Measurements from ENCODE around the gene UBALD1. TPM values are rescaled to one million over a fixed set of nuclear protein-coding genes. Genes with fewer than 3 reads are reported as not detected.

Gene UBALD1
- polyA plus RNA-seq, 1 donor from 2014 or later, result 6.7 TPM

DNA sequence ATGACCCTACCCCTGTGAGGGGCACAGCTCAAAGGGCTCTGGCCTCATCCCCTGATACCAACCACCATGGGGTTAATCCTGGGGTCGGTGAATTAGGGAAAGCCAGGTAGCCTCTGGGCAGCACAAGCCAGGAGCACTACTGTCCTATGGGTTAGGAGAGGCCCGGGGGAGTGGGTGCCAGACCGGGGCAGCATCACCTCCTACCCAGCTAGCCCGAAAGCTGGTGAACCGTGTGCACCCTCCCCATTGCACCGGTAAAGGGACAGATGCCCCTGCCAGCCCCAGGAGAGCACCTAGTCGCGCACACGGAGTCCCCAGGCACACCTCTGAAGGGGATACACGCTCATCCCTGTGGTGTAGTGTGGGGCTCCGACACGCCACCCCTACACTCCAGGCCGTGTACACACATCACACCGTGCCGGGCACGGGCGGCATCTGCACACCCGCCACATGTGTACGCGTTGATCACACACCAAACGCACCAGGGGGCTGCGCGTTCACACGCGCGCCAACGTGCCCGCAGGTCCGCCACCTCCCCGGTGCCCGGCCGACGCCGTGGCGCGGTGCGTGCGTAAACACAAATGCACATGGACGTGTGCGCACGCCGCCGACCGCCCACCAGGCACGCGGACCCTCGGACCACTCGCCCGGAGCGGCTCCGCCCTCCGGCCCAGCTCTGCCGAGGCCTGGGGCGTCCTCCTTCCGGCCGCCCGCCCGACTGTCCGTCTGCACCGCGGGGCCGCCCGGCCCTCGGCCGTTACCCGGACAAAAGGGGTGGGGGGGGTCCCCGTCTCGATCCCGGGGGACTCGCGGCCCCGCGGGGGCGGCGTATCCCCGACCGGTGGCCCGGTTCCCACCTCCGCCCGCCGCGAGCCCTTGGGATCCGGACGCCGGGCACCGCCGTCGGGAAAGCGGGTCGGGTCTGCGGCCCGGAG, 785 bp downstream of the UBALD1 start:
- Mint-ChIP-seq H3K4me1 (peaks cover 9 to 10% (median 9%) of the 10 kb centered on the region in 3 donors), H3K9me3 (no peaks in the 10 kb centered on the region), H3K36me3 (no peaks in the 10 kb centered on the region), H3K27me3 (no peaks in the 10 kb centered on the region), H3K4me3 (peak overlapping the region; percentile 84 to 93 (median 90)), H3K27ac (peak overlapping the region in 2 of 3 donors; percentile 59 to 93)

DNA sequence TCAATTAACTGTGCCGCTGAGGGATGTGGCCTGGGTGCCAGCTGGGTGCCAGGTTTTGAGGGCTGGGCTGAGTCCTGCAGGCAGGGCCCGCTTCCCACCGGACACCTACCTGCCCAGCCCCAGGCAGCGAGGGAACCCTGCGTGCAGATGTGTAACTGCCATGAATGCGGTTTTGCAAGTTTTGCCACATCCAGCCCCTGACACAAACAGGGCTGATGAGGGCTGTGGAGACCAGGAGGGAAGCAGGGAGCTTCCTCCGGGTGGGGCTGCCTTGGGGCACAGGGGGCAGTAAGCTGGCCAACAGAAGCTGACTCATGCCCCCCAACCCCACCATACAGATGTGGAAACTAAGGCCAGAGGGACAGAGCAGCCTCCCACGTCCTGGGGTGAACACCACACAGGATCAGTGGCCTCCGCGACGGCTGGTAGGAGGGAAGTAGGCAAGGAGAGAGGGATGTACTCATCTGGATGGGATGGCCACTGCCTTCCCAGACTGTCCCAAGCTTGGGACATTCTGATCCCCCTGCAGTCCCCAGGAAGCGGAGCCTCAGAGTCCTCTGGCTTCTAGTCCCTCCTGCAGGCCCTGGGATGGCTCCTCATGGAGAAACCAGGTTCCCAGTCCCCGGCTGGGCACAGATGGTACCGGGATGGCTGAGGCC, 1.6 kb downstream of the UBALD1 start:
- H3K4me3 Mint-ChIP-seq, result peak overlapping the region; percentile 84 to 91 (median 88)
- peaks cover 9 to 10% (median 9%) of the 10 kb centered on the region in 3 donors for H3K4me1 Mint-ChIP-seq
- no peaks in the 10 kb centered on the region for H3K36me3 Mint-ChIP-seq
- no peaks in the 10 kb centered on the region for H3K9me3 Mint-ChIP-seq
- no peaks in the 10 kb centered on the region for H3K27me3 Mint-ChIP-seq
- peak overlapping the region in 2 of 3 donors; percentile 63 to 88 for H3K27ac Mint-ChIP-seq

DNA sequence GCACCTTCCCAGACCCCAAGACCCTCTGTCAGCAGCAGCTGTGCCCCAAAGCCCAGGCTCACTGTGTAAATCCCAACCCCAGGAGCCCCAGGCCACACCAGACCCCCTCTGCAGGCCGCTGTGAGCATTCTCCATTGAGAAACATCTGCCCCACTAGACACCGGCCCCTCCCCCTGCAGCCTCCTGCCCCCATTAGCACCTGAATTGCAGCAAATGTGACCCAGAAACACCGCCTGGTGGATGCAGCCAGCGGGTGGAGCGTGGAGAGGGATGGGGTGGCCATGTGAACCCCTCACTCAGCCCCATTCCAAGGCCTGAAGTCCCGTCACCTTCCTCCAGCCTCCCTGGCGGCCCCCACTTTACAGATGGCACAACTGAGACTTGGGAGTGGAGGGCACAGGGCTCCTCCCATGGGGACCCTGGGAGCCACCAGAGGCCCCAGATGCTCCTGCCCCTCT, 2.2 kb downstream of the UBALD1 start:
- H3K4me1 Mint-ChIP-seq, result peaks cover 9 to 10% (median 9%) of the 10 kb centered on the region in 3 donors
- H3K27ac Mint-ChIP-seq, result peak overlapping the region in 1 of 3 donors; percentile 88
- no peaks in the 10 kb centered on the region for H3K27me3 Mint-ChIP-seq
- peak overlapping the region in 3 of 4 donors; percentile 12 to 90 (median 85) for H3K4me3 Mint-ChIP-seq
- H3K36me3 Mint-ChIP-seq, result no peaks in the 10 kb centered on the region
- no peaks in the 10 kb centered on the region for H3K9me3 Mint-ChIP-seq

DNA sequence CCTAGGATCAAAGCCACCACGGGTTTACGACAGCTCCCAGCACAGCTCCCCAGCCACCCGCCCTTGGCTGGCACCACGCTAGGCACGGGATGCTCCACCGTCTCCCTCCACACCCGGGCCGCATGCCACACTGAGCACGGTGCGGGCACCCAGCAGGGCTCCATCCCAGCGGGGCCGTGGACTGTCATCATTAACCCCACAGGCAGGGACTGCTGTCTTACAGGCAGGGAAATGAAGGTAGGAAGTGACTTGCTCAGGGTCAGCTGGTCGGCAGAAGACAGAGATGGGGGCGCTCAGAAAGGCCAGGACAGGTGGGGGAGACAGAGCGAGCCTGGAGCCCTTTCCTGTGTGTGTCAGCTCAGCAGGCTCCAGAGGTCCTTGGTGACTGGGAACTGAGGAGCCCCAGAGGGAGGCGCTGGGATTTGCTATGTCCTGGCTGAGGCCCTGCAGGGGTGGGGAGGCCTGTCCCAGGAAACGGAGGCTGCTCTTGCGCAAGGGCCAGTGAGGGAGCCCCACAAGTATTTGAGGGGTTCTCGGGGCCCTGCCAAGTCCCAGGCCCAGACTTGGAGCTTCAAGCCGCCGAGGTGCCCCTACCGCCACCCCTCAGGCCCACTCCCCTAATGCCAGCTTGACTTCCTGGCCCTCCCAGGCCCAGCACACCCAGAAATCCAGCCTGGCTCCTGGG, 3.2 kb downstream of the UBALD1 start:
- H3K4me3 Mint-ChIP-seq, result peak overlapping the region in 1 of 4 donors; percentile 61
- H3K27me3 Mint-ChIP-seq, result no peaks in the 10 kb centered on the region
- no peaks in the 10 kb centered on the region for H3K9me3 Mint-ChIP-seq
- peak overlapping the region in 2 of 3 donors; percentile 32 to 67 for H3K27ac Mint-ChIP-seq
- H3K4me1 Mint-ChIP-seq, result peaks cover 7% of the 10 kb centered on the region in 3 donors
- H3K36me3 Mint-ChIP-seq, result no peaks in the 10 kb centered on the region

GRCh38 chr16:4610011-4611005, 4.4 kb downstream of the UBALD1 start:
- Mint-ChIP-seq H3K27me3 (no peaks in the 10 kb centered on the region), H3K4me3 (peak overlapping the region in 1 of 4 donors; percentile 23), H3K36me3 (no peaks in the 10 kb centered on the region), H3K9me3 (no peaks in the 10 kb centered on the region), H3K27ac (no peak overlapping the region), H3K4me1 (peaks cover 0 to 4% (median 3%) of the 10 kb centered on the region in 3 donors)

- no peaks in the 10 kb centered on the region for H3K27me3 Mint-ChIP-seq
- no peaks in the 10 kb centered on the region for H3K36me3 Mint-ChIP-seq
- H3K27ac Mint-ChIP-seq, result no peak overlapping the region
- H3K9me3 Mint-ChIP-seq, result no peaks in the 10 kb centered on the region
- no peak overlapping the region for H3K4me3 Mint-ChIP-seq
- peaks cover 0 to 4% (median 3%) of the 10 kb centered on the region in 3 donors for H3K4me1 Mint-ChIP-seq
Observed at GRCh38 chr16:4609200-4610010, 5.3 kb downstream of the UBALD1 start.

- Mint-ChIP-seq H3K4me3 (no peak overlapping the region), H3K27me3 (no peaks in the 10 kb centered on the region), H3K36me3 (no peaks in the 10 kb centered on the region), H3K27ac (no peak overlapping the region), H3K4me1 (peaks cover 0 to 4% (median 3%) of the 10 kb centered on the region in 3 donors), H3K9me3 (no peaks in the 10 kb centered on the region)
Observed at GRCh38 chr16:4608704-4608980, 6.0 kb downstream of the UBALD1 start.

GRCh38 chr16:4607841-4608703, 6.6 kb downstream of the UBALD1 start:
- H3K9me3 Mint-ChIP-seq, result no peaks in the 10 kb centered on the region
- peaks cover 0 to 3% (median 2%) of the 10 kb centered on the region in 3 donors for H3K4me1 Mint-ChIP-seq
- no peaks in the 10 kb centered on the region for H3K27me3 Mint-ChIP-seq
- no peak overlapping the region for H3K4me3 Mint-ChIP-seq
- no peak overlapping the region for H3K27ac Mint-ChIP-seq
- no peaks in the 10 kb centered on the region for H3K36me3 Mint-ChIP-seq

DNA sequence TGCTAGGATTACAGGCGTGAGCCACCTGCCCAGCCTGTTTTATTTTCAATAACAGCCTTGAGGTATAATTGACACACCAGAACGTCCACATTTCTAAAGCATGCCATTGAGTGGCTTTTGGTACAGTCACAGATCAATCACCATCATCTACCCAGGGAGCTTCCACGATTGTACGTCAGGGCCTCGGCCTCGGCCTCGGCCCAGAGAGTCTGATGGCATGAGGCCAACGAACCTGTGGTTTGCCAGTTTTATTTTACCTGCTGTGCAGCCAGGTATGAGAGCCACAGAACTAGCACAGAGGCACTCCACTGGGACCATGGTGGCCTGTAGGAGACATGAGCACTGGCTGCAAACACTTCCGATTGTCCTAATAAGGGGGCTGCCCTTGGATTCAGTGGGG, 8.3 kb downstream of the UBALD1 start:
- H3K27ac Mint-ChIP-seq, result no peak overlapping the region
- H3K4me3 Mint-ChIP-seq, result peak overlapping the region in 2 of 4 donors; percentile 23 to 40
- H3K36me3 Mint-ChIP-seq, result no peaks in the 10 kb centered on the region
- H3K9me3 Mint-ChIP-seq, result no peaks in the 10 kb centered on the region
- no peaks in the 10 kb centered on the region for H3K27me3 Mint-ChIP-seq
- peaks cover 0 to under 1% (median 0%) of the 10 kb centered on the region in 3 donors for H3K4me1 Mint-ChIP-seq

- Mint-ChIP-seq H3K27ac (no peak overlapping the region), H3K36me3 (no peaks in the 10 kb centered on the region), H3K4me3 (peak overlapping the region in 1 of 4 donors; percentile 33), H3K4me1 (no peaks in the 10 kb centered on the region), H3K9me3 (no peaks in the 10 kb centered on the region), H3K27me3 (no peaks in the 10 kb centered on the region)
Observed at GRCh38 chr16:4604401-4604800, 10.3 kb downstream of the UBALD1 start.

- Mint-ChIP-seq H3K9me3 (no peaks in the 10 kb centered on the region), H3K4me3 (no peak overlapping the region), H3K4me1 (no peaks in the 10 kb centered on the region), H3K27me3 (no peaks in the 10 kb centered on the region), H3K27ac (peak overlapping the region in 1 of 3 donors; percentile 53), H3K36me3 (no peaks in the 10 kb centered on the region)
Observed at GRCh38 chr16:4603624-4604170, 11.0 kb downstream of the UBALD1 start.

DNA sequence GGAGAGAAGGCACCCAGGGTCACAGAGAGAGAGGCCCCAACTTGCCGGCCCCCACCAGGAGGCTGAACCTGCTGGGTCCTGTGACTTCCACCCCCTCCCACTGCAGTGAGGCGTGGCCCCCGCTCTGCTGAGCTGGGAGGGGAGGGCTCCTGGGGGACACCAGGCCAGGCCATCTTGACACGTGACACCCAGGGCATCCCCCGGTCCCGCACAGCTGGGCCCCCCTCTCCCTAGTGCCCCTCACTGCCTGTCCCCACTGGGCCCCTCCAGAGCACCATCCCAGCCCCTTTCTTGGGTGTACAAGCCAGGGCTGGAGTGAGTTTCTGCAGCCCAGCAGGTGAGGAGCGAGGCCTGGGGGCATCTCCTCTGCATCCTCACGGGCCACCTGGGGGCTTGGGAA, 12.4 kb downstream of the UBALD1 start:
- Mint-ChIP-seq H3K27ac (no peak overlapping the region), H3K36me3 (no peaks in the 10 kb centered on the region), H3K4me1 (no peaks in the 10 kb centered on the region), H3K9me3 (no peaks in the 10 kb centered on the region), H3K27me3 (no peaks in the 10 kb centered on the region), H3K4me3 (no peak overlapping the region)

- no peaks in the 10 kb centered on the region for H3K4me1 Mint-ChIP-seq
- peak overlapping the region in 2 of 3 donors; percentile 39 to 60 for H3K27ac Mint-ChIP-seq
- H3K4me3 Mint-ChIP-seq, result no peak overlapping the region
- H3K36me3 Mint-ChIP-seq, result no peaks in the 10 kb centered on the region
- H3K9me3 Mint-ChIP-seq, result no peaks in the 10 kb centered on the region
- H3K27me3 Mint-ChIP-seq, result no peaks in the 10 kb centered on the region
Observed at GRCh38 chr16:4601864-4602186, 12.9 kb downstream of the UBALD1 start.

Data from IgD-negative memory B cell (primary cell).